ENCODE measurements around the gene TRIM9.

Gene TRIM9

GRCh38 chr14:51022769-51023168 is 72.1 kb downstream of the TRIM9 start:
- H3K4me3 ChIP-seq (ENCODE audit: low read length) = no peak overlapping the region
- peak; percentile 27 for DNase-seq (ENCODE audit: low read depth)
- no peak for TF ChIP-seq CTCF (conservative IDR thresholded peaks at IDR 0.05; ENCODE audit: low read length)

GRCh38 chr14:51020024-51020710 is 74.7 kb downstream of the TRIM9 start:
- TF ChIP-seq CTCF (conservative IDR thresholded peaks at IDR 0.05; ENCODE audit: low read length) = no peak
- H3K4me3 ChIP-seq (ENCODE audit: low read length) = no peak overlapping the region
- DNase-seq (ENCODE audit: low read depth) = peak; percentile 93

GRCh38 chr14:51019089-51019488 is 75.8 kb downstream of the TRIM9 start:
- TF ChIP-seq CTCF (conservative IDR thresholded peaks at IDR 0.05; ENCODE audit: low read length) = no peak
- DNase-seq (ENCODE audit: low read depth) = peak; percentile 41
- H3K4me3 ChIP-seq (ENCODE audit: low read length) = no peak overlapping the region

GRCh38 chr14:51018521-51018920 is 76.4 kb downstream of the TRIM9 start:
- TF ChIP-seq CTCF (conservative IDR thresholded peaks at IDR 0.05; ENCODE audit: low read length) = no peak
- no peak overlapping the region for H3K4me3 ChIP-seq (ENCODE audit: low read length)
- DNase-seq (ENCODE audit: low read depth) = peak; percentile 77

GRCh38 chr14:51014625-51015024 is 80.3 kb downstream of the TRIM9 start:
- H3K4me3 ChIP-seq (ENCODE audit: low read length) = no peak overlapping the region
- no peak for DNase-seq (ENCODE audit: low read depth)
- no peak for TF ChIP-seq CTCF (conservative IDR thresholded peaks at IDR 0.05; ENCODE audit: low read length)

GRCh38 chr14:51014086-51014485 is 80.8 kb downstream of the TRIM9 start:
- peak; percentile 87 for DNase-seq (ENCODE audit: low read depth)
- no peak overlapping the region for H3K4me3 ChIP-seq (ENCODE audit: low read length)
- no peak for TF ChIP-seq CTCF (conservative IDR thresholded peaks at IDR 0.05; ENCODE audit: low read length)

GRCh38 chr14:51012055-51012454 is 82.8 kb downstream of the TRIM9 start:
- no peak overlapping the region for H3K4me3 ChIP-seq (ENCODE audit: low read length)
- no peak for TF ChIP-seq CTCF (conservative IDR thresholded peaks at IDR 0.05; ENCODE audit: low read length)
- no peak for DNase-seq (ENCODE audit: low read depth)

All from AG10803 (cell line).